ENCODE results near the gene HMCN2.
A peak's percentile ranks its signal among the peaks of the same experiment; 100 is the strongest.
"Not testable (repeated sequence)": the region's sequence is repeated elsewhere in the genome, so short reads cannot be mapped to it uniquely, and the experiment has no call there.

HMCN2 gene

DNA sequence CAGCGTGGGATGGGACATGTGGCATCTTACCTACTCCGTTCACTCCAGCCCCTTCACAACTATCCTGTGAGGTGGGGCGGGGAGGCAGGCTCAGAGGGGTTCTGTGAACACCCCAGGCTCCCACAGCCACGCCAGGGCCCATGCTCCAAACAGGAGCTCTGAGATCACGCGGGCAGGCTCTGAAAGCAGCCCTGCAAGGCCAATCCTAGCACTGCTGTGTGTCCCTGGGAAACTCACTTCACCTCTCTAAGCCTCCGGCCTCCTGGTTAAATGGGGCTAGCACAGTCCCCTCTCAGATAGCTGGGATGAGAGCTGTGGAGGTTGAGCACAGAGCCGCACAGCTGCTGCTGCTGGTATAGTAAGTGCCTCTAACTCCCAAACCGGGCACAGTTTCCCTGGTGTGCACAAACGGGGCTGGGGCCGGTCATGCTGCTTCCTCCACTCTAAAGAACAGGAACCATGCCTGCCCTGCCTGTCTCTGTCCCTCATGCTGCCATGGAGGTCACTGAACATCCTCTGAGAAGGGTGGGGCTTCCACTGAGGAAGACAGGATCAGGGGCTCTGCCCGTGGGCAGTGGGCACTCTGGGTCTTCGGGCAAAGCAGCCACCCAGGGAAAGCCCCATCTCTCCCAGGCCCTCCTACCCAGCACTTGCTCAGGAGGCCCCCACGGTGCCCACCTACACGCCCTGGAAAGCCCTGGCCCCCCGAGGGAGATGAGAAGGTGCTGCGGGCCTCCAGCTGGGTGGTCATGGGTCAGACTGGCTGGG is 166.2 kb downstream of the HMCN2 start:
- no peak for DNase-seq (ENCODE audit: low spot score)
- TF ChIP-seq, protein P1, sequence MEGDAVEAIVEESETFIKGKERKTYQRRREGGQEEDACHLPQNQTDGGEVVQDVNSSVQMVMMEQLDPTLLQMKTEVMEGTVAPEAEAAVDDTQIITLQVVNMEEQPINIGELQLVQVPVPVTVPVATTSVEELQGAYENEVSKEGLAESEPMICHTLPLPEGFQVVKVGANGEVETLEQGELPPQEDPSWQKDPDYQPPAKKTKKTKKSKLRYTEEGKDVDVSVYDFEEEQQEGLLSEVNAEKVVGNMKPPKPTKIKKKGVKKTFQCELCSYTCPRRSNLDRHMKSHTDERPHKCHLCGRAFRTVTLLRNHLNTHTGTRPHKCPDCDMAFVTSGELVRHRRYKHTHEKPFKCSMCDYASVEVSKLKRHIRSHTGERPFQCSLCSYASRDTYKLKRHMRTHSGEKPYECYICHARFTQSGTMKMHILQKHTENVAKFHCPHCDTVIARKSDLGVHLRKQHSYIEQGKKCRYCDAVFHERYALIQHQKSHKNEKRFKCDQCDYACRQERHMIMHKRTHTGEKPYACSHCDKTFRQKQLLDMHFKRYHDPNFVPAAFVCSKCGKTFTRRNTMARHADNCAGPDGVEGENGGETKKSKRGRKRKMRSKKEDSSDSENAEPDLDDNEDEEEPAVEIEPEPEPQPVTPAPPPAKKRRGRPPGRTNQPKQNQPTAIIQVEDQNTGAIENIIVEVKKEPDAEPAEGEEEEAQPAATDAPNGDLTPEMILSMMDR (IDR thresholded peaks at IDR 0.05; ENCODE audit: borderline replicate concordance, control extremely low read depth, extremely low read depth, insufficient read depth, missing control alignments), result no peak
- in situ Hi-C loops (cut with MboI; ENCODE audit: low sequenced_read_pairs, unreplicated experiment), result no loop called here

DNA sequence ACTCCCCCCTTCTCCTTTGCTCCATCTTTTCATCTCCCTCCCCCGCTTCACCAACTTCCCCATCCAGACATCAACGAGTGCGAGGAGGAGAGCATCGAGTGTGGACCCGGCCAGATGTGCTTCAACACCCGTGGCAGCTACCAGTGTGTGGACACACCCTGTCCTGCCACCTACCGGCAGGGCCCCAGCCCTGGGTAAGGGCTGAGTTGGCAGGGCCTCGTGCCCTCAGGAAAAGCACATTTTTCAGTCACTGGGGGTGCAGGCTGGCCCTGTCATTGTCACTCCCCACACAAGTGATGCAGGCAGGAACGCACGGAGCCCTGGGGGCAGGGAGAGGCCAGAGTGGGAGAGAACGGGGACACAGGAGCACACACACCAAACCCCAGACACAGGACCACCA is 166.8 kb downstream of the HMCN2 start:
- in situ Hi-C loops (cut with MboI; ENCODE audit: low sequenced_read_pairs, unreplicated experiment), result no loop called here
- DNase-seq (ENCODE audit: low spot score), result no peak
- TF ChIP-seq, protein P1 (IDR thresholded peaks at IDR 0.05; ENCODE audit: borderline replicate concordance, control extremely low read depth, extremely low read depth, insufficient read depth, missing control alignments), result no peak

DNA sequence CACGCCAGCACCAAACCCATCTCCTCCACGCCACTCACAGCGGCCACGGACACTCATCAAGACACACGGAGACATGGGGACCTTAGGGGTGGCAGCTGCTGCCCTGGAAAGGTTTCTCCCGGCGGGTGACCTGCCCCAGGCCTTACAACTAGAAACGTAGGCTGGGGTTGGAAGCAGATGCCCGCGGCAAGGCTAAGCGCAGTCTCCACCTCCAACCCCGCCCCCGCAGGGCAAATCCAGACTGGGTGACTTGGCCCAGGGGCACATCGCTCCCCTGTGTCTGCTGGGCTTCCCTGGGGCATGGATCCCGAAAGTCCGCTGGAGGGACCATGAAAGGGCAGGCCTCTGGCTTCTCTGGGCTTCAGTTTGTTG is 167.2 kb downstream of the HMCN2 start:
- TF ChIP-seq, protein P1 (IDR thresholded peaks at IDR 0.05; ENCODE audit: borderline replicate concordance, control extremely low read depth, extremely low read depth, insufficient read depth, missing control alignments), result no peak
- no peak for DNase-seq (ENCODE audit: low spot score)
- in situ Hi-C loops (cut with MboI; ENCODE audit: low sequenced_read_pairs, unreplicated experiment), result no loop called here

DNA sequence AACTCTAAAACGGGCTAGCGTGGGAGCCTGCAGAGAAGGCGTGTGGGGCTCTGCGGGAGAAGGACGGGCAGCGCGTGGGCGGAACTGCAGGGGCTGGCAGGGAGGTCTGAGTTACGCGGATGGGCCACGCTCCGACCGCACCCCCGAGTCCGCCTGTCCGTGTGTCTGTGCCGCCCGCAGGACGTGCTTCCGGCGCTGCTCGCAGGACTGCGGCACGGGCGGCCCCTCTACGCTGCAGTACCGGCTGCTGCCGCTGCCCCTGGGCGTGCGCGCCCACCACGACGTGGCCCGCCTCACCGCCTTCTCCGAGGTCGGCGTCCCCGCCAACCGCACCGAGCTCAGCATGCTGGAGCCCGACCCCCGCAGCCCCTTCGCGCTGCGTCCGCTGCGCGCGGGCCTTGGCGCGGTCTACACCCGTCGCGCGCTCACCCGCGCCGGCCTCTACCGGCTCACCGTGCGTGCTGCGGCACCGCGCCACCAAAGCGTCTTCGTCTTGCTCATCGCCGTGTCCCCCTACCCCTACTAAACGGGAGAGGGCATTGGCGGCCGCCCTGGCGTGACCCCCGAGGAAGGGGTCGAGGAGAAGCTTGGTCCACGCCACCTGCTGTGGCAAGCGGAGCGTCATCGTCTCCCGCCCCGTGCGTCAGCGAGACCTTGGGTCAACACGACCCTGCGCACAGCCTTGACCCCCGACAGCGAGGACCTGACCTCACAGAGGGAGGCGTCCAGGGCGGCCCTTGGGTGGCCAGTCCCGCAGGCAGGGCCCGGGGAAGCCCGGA is 167.8 kb downstream of the HMCN2 start:
- TF ChIP-seq, protein P1 (IDR thresholded peaks at IDR 0.05; ENCODE audit: borderline replicate concordance, control extremely low read depth, extremely low read depth, insufficient read depth, missing control alignments), result no peak
- in situ Hi-C loops (cut with MboI; ENCODE audit: low sequenced_read_pairs, unreplicated experiment), result no loop called here
- DNase-seq (ENCODE audit: low spot score), result peak; percentile 63

DNA sequence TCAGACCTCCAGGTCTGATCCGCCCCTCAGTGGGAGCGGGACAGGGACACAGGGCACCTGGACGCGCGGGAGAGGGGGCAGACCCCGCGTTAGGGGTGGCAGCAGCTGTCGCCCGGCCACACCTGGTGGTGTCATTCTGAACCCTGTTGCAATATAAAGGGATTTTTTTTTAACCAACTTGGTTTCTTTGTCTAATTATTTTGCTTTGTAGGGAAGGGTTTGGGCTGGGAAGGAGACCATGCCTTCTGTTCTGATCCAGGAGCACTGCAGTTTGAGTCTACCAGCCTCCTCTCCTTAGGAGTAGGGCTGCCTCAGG is 168.3 kb downstream of the HMCN2 start:
- no peak for DNase-seq (ENCODE audit: low spot score)
- in situ Hi-C loops (cut with MboI; ENCODE audit: low sequenced_read_pairs, unreplicated experiment), result no loop called here
- TF ChIP-seq, protein P1 (IDR thresholded peaks at IDR 0.05; ENCODE audit: borderline replicate concordance, control extremely low read depth, extremely low read depth, insufficient read depth, missing control alignments), result no peak

DNA sequence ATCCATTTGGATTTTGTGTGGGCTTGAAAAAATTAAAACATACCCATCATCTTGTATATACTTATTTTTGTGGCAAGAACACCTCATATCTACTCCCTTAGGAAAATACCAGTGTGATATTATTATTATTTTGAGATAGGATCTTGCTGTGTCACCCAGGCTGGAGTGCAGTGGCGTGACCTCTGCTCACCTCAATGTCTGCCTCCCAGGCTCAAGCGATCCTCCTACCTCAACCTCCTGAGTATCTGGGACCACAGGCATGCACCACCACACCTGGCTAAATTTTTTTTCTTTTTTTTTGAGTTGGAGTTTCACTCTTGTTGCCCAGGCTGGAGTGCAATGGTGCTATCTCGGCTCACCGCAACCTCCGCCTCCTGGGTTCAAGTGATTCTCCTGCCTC is 169.1 kb downstream of the HMCN2 start:
- in situ Hi-C loops (cut with MboI; ENCODE audit: low sequenced_read_pairs, unreplicated experiment), result not testable (repeated sequence)

More for the DNA sequence above, 169.1 kb downstream of the HMCN2 start:
- DNase-seq (ENCODE audit: low spot score), result not testable (repeated sequence)
